Nephron progenitor cell (in vitro differentiated cells): ENCODE results near the gene LYPD3.

Experiments used
- DNase-seq: peaks from one replicate; pipeline ENCODE4 v3.0.0; 2021
- H3K27ac Mint-ChIP-seq: 2 replicates; pipeline ENCODE4 v1.8.0; 2021; ENCODE audit warnings: mild to moderate bottlenecking, moderate library complexity, mixed read lengths
- H3K27me3 Mint-ChIP-seq: 2 replicates; pipeline ENCODE4 v1.8.0; 2021; ENCODE audit warnings: mild to moderate bottlenecking, low read depth, mixed read lengths; ENCODE audit not compliant: poor library complexity
- H3K36me3 Mint-ChIP-seq: 2 replicates; pipeline ENCODE4 v1.8.0; 2021; ENCODE audit warnings: low read depth, mixed read lengths
- H3K4me1 Mint-ChIP-seq: 2 replicates; pipeline ENCODE4 v1.8.0; 2021; ENCODE audit warnings: mixed read lengths
- H3K4me3 Mint-ChIP-seq: 2 replicates; pipeline ENCODE4 v1.8.0; 2021; ENCODE audit warnings: mild to moderate bottlenecking, moderate library complexity, mixed read lengths
- H3K9me3 Mint-ChIP-seq: 2 replicates; pipeline ENCODE4 v1.8.0; 2021; ENCODE audit warnings: mild to moderate bottlenecking, moderate library complexity, mixed read lengths
- CTCF ChIP-seq: fragments of 200-600 bp; sonication (generic); IDR thresholded peaks from 2 replicates; pipeline ENCODE4 v1.5.0; 2021; ENCODE audit warnings: antibody characterized with exemption

Gene LYPD3

GRCh38 chr19:43478323-43478722 lies 12.9 kb upstream of the LYPD3 start:
- Mint-ChIP-seq H3K4me3 (no peak overlapping the region), H3K27me3 (peaks cover 4% of the 10 kb centered on the region), H3K4me1 (peaks cover 21% of the 10 kb centered on the region), H3K27ac (peak overlapping the region; percentile 66), H3K9me3 (no peaks in the 10 kb centered on the region), H3K36me3 (peaks cover 15% of the 10 kb centered on the region)
- no peak for TF ChIP-seq CTCF
- no peak for DNase-seq

GRCh38 chr19:43476606-43477005 lies 11.2 kb upstream of the LYPD3 start:
- TF ChIP-seq CTCF = no peak
- Mint-ChIP-seq H3K9me3 (no peaks in the 10 kb centered on the region), H3K27ac (no peak overlapping the region), H3K4me1 (peaks cover 21% of the 10 kb centered on the region), H3K4me3 (no peak overlapping the region), H3K27me3 (peaks cover 14% of the 10 kb centered on the region), H3K36me3 (peaks cover 15% of the 10 kb centered on the region)
- no peak for DNase-seq

GRCh38 chr19:43474986-43475705 lies 9.7 kb upstream of the LYPD3 start:
- Mint-ChIP-seq H3K27ac (no peak overlapping the region), H3K9me3 (no peaks in the 10 kb centered on the region), H3K27me3 (peaks cover 17% of the 10 kb centered on the region), H3K4me3 (peak overlapping the region; percentile 81), H3K36me3 (peaks cover 15% of the 10 kb centered on the region), H3K4me1 (peaks cover 21% of the 10 kb centered on the region)
- peak; percentile 100 for DNase-seq
- TF ChIP-seq CTCF = no peak

- H3K4me3 Mint-ChIP-seq = no peak overlapping the region
- peaks cover 20% of the 10 kb centered on the region for H3K27me3 Mint-ChIP-seq
- no peak for TF ChIP-seq CTCF
- peaks cover 15% of the 10 kb centered on the region for H3K36me3 Mint-ChIP-seq
- DNase-seq = no peak
- peaks cover 21% of the 10 kb centered on the region for H3K4me1 Mint-ChIP-seq
- no peak overlapping the region for H3K27ac Mint-ChIP-seq
- no peaks in the 10 kb centered on the region for H3K9me3 Mint-ChIP-seq
Measured at GRCh38 chr19:43474487-43474886, 9.1 kb upstream of the LYPD3 start.

- H3K4me3 Mint-ChIP-seq = no peak overlapping the region
- peak overlapping the region; percentile 29 for H3K27ac Mint-ChIP-seq
- no peak for DNase-seq
- H3K27me3 Mint-ChIP-seq = peaks cover 31% of the 10 kb centered on the region
- peaks cover 5% of the 10 kb centered on the region for H3K36me3 Mint-ChIP-seq
- peaks cover 26% of the 10 kb centered on the region for H3K4me1 Mint-ChIP-seq
- TF ChIP-seq CTCF = no peak
- no peaks in the 10 kb centered on the region for H3K9me3 Mint-ChIP-seq
Measured at GRCh38 chr19:43471091-43471490, 5.7 kb upstream of the LYPD3 start.

- no peak overlapping the region for H3K4me3 Mint-ChIP-seq
- peaks cover 39% of the 10 kb centered on the region for H3K27me3 Mint-ChIP-seq
- no peak overlapping the region for H3K27ac Mint-ChIP-seq
- no peaks in the 10 kb centered on the region for H3K9me3 Mint-ChIP-seq
- no peak for TF ChIP-seq CTCF
- DNase-seq = no peak
- peaks cover 22% of the 10 kb centered on the region for H3K4me1 Mint-ChIP-seq
- H3K36me3 Mint-ChIP-seq = peaks cover under 1% of the 10 kb centered on the region
Measured at GRCh38 chr19:43470288-43470687, 4.9 kb upstream of the LYPD3 start.
